GM21528 (cell line): Measurements from ENCODE around the gene PRR35.

Experiments used
- ATAC-seq: cut with Tn5 transposase; IDR thresholded peaks from one replicate; pipeline ENCODE4 v1.9.1; 2021; ENCODE audit warnings: mild to moderate bottlenecking, moderate library complexity; ENCODE audit not compliant: unreplicated experiment, low FRiP score

PRR35 gene

GRCh38 chr16:577796-578195 lies 17.6 kb downstream of the PRR35 start:
- ATAC-seq = no peak

DNA sequence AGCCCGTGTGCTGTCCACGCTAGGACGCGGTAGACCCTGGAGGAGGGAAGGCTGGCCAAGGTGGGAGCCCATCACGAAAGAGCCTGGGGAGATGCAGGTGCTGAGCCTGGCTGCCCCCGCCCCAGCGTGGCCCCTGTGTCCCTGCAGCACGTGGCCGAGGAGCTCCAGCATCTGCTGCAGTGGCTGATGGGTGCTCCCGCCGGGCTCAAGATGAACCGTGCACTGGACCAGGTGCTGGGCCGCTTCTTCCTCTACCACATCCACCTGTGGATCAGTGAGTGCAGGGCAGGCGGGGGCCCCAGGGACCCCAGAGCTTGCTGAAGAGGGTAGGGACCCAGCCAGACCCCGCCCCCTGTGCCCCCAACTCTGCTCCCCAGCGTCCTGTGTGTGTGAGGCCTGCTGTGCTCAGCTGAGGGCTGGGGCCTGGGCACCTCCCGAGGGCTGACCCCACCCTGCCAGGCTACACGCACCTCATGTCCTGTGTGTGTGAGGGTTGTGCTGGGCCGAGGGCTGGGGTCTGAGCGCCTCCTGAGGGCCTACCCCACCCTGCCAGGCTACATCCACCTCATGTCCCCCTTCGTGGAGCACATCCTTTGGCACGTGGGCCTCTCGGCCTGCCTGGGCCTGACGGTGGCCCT lies 18.2 kb downstream of the PRR35 start:
- ATAC-seq = no peak

DNA sequence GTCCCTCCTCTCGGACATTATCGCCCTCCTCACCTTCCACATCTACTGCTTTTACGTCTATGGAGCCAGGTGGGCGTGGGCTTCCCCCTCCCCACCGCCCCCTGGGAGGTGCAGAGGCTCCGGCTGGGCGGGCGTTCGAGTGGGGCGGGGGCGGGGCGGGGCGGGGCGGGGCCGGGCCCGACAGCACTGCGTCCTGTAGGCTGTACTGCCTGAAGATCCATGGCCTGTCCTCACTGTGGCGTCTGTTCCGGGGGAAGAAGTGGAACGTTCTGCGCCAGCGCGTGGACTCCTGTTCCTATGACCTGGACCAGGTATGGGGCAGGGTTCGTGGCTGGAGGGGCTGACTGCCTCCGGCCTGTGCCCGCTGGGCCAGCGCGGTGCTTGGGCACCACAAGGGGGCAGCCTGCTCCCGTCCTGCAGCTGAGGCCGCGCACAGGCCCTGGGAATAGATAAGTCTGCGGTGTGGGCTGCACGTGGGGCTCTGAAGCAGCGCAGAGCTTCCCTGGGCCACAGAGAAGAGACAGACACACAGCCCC lies 18.7 kb downstream of the PRR35 start:
- ATAC-seq = no peak

DNA sequence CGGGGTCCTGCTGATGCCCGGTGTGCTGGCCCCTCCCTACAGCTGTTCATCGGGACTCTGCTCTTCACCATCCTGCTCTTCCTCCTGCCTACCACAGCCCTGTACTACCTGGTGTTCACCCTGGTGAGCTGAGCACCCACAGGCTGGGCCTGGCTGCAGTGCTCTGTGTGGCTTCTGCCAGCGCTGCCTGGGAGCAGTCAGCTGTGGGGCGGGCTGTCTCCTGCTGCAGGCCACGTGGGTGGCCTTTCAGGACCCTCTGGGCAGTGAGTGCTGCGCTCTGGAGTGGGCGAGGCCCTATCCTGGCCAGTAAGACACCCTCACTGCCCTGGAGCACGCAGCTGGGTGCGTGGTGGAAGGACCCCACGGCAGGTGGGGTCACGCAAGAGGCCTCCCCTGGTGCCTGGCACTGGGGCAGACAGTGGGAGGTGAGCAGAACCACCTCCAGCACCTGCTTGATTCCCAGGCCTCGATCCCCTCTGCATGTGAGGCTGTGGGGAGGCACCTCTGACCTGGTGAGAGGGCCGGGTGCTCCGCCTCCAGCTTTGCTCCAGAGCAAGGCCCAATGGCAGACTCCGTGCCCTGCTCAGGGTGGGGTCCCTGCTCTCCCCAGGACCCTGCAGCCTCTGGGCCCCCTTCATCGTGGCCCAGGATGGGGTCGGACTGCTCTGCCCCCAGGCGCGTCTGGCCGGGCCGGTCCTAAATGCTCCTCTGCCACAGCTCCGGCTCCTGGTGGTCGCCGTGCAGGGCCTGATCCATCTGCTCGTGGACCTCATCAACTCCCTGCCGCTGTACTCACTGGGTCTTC lies 20.1 kb downstream of the PRR35 start:
- no peak for ATAC-seq

DNA sequence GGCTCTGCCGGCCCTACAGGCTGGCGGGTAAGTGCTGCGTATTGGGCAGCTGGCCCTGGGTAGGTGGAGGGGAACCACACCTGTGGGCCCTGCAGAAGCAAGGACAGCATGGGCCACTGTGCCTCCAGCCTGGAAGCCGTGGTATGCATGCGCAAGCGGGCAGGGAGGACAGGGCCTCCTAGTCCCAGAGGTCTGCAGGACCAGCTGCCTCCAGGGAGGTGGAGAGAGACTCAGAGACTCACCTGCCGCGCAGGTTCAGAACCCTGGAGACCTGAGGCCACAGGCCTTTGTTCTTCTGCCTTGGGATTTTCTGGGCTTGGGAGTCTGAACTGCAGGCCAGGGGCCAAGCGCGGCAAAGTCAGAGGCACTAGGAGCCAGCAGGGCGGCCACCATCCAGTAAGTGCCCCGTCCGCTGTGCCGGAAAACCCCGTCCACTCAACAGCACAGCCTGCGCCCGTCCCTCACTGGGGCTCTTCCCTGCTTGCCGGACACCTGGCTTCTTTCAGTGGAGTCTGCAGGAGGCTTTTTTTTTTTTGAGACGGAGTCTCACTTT lies 20.8 kb downstream of the PRR35 start:
- ATAC-seq = no peak

- no peak for ATAC-seq
These were observed 22.0 kb downstream of the PRR35 start for GRCh38 chr16:582218-582613.

GRCh38 chr16:582614-583331 lies 22.6 kb downstream of the PRR35 start:
- ATAC-seq = no peak

GRCh38 chr16:583470-583814 lies 23.2 kb downstream of the PRR35 start:
- no peak for ATAC-seq

DNA sequence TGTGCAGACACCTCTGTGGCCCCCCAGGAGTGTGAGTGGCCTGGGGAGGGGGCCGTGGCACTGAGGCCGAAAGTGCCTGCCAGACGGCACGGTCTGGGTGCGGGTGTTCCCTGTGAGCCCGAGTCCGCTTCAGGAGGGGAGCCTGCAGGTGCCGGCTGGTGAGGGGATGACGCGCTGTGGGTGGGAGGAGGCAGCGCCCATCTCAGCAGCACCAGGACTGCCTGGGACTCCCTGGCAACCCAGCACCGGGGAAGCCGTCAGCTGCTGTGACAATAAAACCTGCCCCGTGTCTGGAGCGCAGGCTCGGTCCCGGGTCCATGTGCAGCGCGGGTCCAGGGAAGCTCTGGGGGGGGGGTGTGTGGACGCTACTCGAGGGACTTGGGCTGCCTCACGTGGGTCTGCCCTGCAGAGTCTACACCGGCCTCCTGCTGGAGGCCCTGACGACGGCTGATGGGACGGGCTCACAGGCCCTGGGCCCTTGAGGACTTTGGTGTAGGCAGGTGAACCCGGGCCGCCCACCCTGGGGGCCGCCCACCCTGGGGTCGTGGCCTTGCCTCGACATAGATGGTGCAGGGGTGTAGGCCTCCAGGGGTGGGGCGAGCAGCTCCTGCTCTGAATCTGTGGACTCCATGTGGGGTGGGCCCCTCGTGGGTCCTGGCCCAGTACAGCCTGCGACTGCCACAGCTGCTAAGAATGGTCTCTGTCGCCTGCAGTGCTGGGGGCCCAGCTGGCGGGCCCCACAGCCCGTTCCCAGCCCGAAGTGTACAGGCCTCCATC lies 23.8 kb downstream of the PRR35 start:
- no peak for ATAC-seq

DNA sequence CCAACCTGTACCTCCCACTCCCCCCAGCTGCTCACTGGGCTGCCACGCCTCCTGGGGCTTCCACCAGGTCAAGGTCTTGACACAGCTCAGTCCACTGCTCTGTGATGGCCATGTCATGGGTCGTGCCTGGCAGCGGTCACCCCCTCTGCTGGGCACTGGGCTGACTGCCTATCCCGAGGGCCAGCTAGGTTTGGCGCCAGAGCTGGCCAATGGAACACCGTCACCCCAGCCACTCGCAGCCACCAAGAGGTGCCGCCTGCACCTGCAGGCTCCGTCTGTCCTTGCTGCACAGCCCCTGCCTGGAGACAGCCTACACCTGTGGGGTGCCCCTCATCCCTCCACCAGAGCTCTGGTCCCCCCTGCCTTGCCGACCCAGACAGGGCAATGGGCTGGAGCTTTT lies 25.2 kb downstream of the PRR35 start:
- no peak for ATAC-seq

DNA sequence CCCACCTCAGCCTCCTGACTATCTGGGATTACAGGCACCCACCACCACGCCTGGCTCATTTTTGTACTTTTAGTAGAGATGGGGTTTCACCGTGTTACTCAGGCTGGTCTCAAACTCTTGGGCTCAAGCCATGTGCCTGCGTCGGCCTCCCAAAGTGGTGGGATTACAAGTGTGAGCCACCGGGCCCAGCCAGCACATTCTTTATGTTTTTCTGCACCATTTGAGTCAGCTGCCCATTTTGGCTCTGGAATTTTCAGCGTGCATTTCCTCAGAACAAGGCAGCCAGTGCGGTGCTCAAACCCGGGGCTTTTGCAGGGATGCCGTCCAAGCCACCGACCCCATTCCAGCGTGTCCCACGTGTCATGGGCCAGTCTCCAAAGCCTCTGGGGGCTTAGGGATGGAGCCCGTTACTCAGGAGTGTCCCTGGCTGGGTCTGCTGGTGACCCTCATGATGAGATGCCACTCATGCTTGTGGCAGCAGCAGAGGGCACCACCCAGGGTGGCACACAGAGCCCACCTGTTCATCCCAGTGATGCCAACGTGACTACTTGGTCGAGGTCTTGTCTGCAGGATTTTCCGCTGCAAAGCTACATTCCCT lies 26.0 kb downstream of the PRR35 start:
- ATAC-seq = no peak

DNA sequence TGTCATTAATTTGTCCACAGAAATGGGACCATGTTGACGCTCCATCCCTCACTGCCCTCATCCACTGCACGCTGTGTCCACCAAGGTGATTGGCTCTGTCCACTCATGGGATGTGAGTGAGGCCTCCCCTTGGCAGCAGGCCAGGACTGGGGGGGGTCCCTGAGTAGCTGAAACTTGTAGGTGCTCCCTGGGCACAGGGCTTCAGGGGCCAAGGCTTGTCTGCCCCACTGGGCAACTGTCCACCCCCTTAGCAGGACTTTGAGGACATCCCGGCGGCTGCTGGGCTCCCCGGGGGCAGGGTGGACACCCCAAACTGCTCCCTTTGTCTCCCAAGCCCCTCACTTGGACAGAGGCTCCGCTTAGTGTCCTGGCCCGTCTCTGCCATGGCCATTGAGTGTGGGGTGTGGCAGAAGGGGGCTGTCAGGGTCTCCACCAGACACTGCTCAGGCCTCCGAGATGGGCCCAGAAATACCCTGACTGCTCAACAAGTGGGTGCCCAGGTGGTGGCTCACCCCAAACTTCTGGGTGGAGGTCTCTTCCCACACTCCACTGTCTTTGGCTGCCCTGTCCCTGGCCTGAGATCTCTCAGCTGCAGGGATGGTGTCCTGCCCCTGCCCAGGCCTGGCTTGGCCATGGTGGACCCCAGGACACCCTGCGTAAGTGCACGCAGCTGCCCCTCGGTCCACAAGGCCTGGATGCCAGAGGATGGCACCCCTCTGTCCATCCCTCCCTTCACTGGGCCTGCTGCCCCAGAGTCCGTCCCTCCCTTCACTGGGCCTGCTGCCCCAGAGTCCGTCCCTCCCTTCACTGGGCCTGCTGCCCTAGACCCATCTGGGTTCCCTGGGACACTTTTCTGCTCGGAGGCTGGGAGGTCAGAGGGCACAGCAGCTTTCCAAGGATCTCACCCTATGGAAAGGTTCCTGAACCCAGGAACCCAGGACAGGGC lies 26.7 kb downstream of the PRR35 start:
- ATAC-seq = no peak

DNA sequence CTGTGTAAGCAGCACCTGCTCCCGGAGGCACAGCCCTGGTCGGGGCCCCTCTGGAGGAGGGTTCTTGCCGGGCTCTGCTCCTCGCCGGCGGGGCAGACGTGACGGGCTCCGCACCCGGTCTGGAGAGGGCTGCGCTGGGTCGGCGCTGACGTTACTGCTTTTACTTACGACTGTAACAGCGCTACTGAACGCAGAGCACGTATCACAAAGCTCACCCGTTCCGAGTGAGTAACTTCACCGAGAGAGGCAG lies 28.4 kb downstream of the PRR35 start:
- peak; percentile 18 for ATAC-seq

DNA sequence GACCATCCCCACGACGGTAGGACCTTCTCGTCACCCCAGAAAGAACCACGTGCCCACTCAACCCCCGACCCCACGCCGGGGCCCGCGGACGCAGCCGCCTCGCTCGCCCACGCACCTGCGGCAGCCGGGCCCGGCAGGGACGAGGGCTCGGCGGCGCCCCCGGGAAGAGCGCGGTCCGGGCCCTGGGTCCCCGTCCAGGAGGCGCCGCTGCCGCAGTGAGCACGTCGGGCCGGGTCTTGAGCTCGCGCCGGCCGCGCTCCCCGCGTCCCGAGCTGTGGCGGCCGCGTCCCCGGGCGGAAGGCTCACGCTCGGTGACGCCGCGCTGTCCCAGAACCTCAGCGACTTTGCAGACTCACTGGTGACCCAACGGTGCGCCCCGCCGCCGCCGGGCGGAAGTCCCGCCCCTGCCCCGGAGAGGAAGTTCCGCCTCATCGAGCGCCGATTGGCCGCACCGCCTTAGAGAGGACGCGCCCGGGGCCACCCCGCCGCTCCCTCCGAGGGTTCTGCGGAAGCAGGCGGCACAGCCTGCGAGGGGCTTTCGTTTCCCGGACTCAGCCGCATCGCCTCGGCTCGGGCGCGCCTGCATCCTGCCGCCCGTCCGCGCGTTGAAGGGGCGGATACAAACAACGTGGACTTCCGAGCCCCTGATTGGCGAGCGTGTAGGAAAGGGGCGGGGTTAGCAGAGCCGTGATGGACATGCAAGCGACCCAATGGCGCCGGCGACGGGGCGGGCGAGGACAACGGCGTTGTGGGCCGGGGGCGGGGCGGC lies 28.9 kb downstream of the PRR35 start:
- peak; percentile 80 for ATAC-seq

- peak; percentile 72 for ATAC-seq
These were observed 29.5 kb downstream of the PRR35 start, which contains the start of gene RAB40C for GRCh38 chr16:589658-590187. TSS of gene RAB40C (plus strand) at chr16:590066. CDS start at chr16:590292, 226 bp downstream.

- no peak for ATAC-seq
These were observed 30.1 kb downstream of the PRR35 start for GRCh38 chr16:590188-590814.

GRCh38 chr16:590815-591200 lies 30.6 kb downstream of the PRR35 start:
- no peak for ATAC-seq

DNA sequence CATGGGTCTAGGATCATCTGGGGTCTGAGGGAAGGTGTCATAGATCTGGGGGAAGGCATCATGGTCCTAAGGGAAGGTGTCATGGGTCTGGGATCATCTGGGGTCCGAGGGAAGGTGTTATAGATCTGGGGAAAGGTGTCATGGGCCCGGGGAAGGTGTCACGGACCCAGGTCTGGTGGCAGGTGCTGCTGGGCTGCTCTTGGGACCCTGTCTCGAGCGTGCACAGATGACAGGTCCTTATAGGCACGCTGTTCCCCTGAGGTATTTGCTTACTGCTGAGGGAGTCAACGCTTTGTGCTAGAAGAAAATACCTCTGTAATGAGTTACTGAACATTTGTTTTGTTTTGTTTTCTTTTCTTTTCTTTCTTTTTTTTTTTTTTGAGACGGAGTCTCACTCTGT lies 31.0 kb downstream of the PRR35 start:
- no peak for ATAC-seq
